ENCODE results near the gene CSGALNACT2.
A peak's percentile ranks its signal among the peaks of the same experiment; 100 is the strongest.

CSGALNACT2 gene

GRCh38 chr10:43196981-43197833 lies 59.0 kb downstream of the CSGALNACT2 start:
- DNase-seq (ENCODE audit: low read depth): no peak
- TF ChIP-seq CTCF (IDR thresholded peaks at IDR 0.05; ENCODE audit: insufficient read depth, low read depth, low read length, missing control alignments): no peak
- no peak overlapping the region for H3K4me3 ChIP-seq (ENCODE audit: low read depth, low read length)

- DNase-seq (ENCODE audit: low read depth): peak; percentile 37
- H3K4me3 ChIP-seq (ENCODE audit: low read depth, low read length): no peak overlapping the region
- peak; percentile 55 for TF ChIP-seq CTCF (IDR thresholded peaks at IDR 0.05; ENCODE audit: insufficient read depth, low read depth, low read length, missing control alignments)
Measured at GRCh38 chr10:43197834-43198681, 59.8 kb downstream of the CSGALNACT2 start.

- H3K4me3 ChIP-seq (ENCODE audit: low read depth, low read length): no peak overlapping the region
- DNase-seq (ENCODE audit: low read depth): no peak
- no peak for TF ChIP-seq CTCF (IDR thresholded peaks at IDR 0.05; ENCODE audit: insufficient read depth, low read depth, low read length, missing control alignments)
Measured at GRCh38 chr10:43198682-43199005, 60.4 kb downstream of the CSGALNACT2 start.

GRCh38 chr10:43199088-43199683 lies 60.9 kb downstream of the CSGALNACT2 start:
- no peak for TF ChIP-seq CTCF (IDR thresholded peaks at IDR 0.05; ENCODE audit: insufficient read depth, low read depth, low read length, missing control alignments)
- DNase-seq (ENCODE audit: low read depth): no peak
- H3K4me3 ChIP-seq (ENCODE audit: low read depth, low read length): no peak overlapping the region

- no peak for TF ChIP-seq CTCF (IDR thresholded peaks at IDR 0.05; ENCODE audit: insufficient read depth, low read depth, low read length, missing control alignments)
- DNase-seq (ENCODE audit: low read depth): no peak
- no peak overlapping the region for H3K4me3 ChIP-seq (ENCODE audit: low read depth, low read length)
Measured at GRCh38 chr10:43199684-43200537, 61.7 kb downstream of the CSGALNACT2 start.

Measured in GM12865 (cell line).